Panc1 (cell line): ENCODE measurements around the gene AMMECR1L. TPM values are rescaled to one million over a fixed set of nuclear protein-coding genes. Genes with fewer than 3 reads are reported as not detected.

Experiments used
- ATAC-seq: fragments of 200-7000 bp; cut with Tn5 transposase; 2 replicates; pipeline ENCODE4 v1.9.1; 2020; ENCODE audit warnings: mild to moderate bottlenecking, moderate library complexity
- BruUV-seq: library from RNA; stranded (reverse); fragments of 400-500 nt; replicated peaks from 2 replicates; lab custom pipeline; 2021; lab: Mats Ljungman, UMichigan
- CTCF ChIA-PET: fragments of 300-600 bp; sonication (Branson Sonifier 250); formaldehyde crosslinking; loops from one replicate; lab custom pipeline; 2022; ENCODE audit warnings: antibody characterized with exemption; lab: Charles Lee
- POLR2A ChIA-PET: fragments of 300-600 bp; sonication (Branson Sonifier 250); formaldehyde crosslinking; loops from one replicate; lab custom pipeline; 2022; ENCODE audit warnings: antibody characterized with exemption; lab: Charles Lee
- DNase-seq: peaks from one replicate; pipeline ENCODE4 v3.0.0-alpha.2; 2010; ENCODE audit warnings: low read depth, low spot score
- H3K27ac ChIP-seq: 2 replicates; pipeline ENCODE4 v1.5.1; 2011; ENCODE audit warnings: mild to moderate bottlenecking, low read length, inconsistent platforms
- H3K27me3 ChIP-seq: fragments of 200-500 bp; sonication (Bioruptor generic); 2 replicates; pipeline ENCODE4 v1.6.0; 2014; ENCODE audit warnings: low read length, inconsistent platforms; ENCODE audit not compliant: control insufficient read depth, insufficient read depth
- H3K36me3 ChIP-seq: fragments of 200-500 bp; sonication (Bioruptor generic); 2 replicates; pipeline ENCODE4 v1.5.1; 2014; ENCODE audit warnings: inconsistent platforms, mild to moderate bottlenecking, low read length, moderate library complexity; ENCODE audit not compliant: control insufficient read depth, insufficient read depth
- H3K4me1 ChIP-seq: 2 replicates; pipeline ENCODE4 v1.5.1; 2011; ENCODE audit warnings: inconsistent platforms, mild to moderate bottlenecking, low read length, moderate library complexity; ENCODE audit not compliant: control insufficient read depth, insufficient read depth
- H3K4me3 ChIP-seq, 2 experiments: 2 replicates each; pipeline ENCODE4 v1.5.1; 2011 to 2012; ENCODE audit warnings: low read depth in 2 of 2, low read length in 2 of 2, mild to moderate bottlenecking in 2 of 2, inconsistent platforms in 1 of 2, moderate library complexity in 1 of 2
- H3K9me3 ChIP-seq: fragments of 200-500 bp; sonication (Bioruptor generic); 2 replicates; pipeline ENCODE4 v1.5.1; 2014; ENCODE audit warnings: low read depth, mild to moderate bottlenecking, inconsistent platforms, low read length, moderate library complexity; ENCODE audit not compliant: control insufficient read depth, insufficient read depth
- POLR2AphosphoS5 ChIP-seq: IDR thresholded peaks from 2 replicates; pipeline ENCODE4 v1.6.1; 2012; ENCODE audit warnings: mild to moderate bottlenecking, low read depth, low read length, moderate library complexity
- SIN3A ChIP-seq: IDR thresholded peaks from 2 replicates; pipeline ENCODE4 v1.6.1; 2012; ENCODE audit warnings: low read depth, mild to moderate bottlenecking, low read length, moderate library complexity, borderline replicate concordance; ENCODE audit not compliant: insufficient read depth
- TCF7L2 ChIP-seq: IDR thresholded peaks from 2 replicates; pipeline ENCODE4 v1.6.1; 2011; ENCODE audit warnings: mild to moderate bottlenecking, low read depth, low read length, inconsistent platforms
- in situ Hi-C: cut with HindIII; loops from 2 replicates; pipeline ENCODE4 v1.10.0; 2016; ENCODE audit warnings: low sequenced_read_pairs, low pct_unique_long_range_greater_than_20kb
- intact Hi-C: fragments of 100-400 bp; cut with micrococcal nuclease; formaldehyde crosslinking; loops from one replicate; pipeline ENCODE4 v1.10.0; 2022; ENCODE audit not compliant: unreplicated experiment
- total RNA-seq: library from RNA; stranded (reverse); gene quantifications from one replicate; pipeline ENCODE4 v1.2.1, GENCODE V29; 2021; ENCODE audit not compliant: unreplicated experiment
- TF ChIP-seq, protein P1 (sequence below): fragments of 450-650 bp; IDR thresholded peaks from 2 replicates; pipeline ENCODE4 v1.5.1; 2017; ENCODE audit warnings: mild to moderate bottlenecking
- TF ChIP-seq, protein P2 (sequence below), 2 experiments: IDR thresholded peaks; 2 replicates each; pipeline ENCODE4 v1.6.1; 2011 to 2012; ENCODE audit warnings: low read depth in 2 of 2, control low read depth in 1 of 2, low read length in 1 of 2, mild to moderate bottlenecking in 1 of 2, moderate library complexity in 1 of 2; ENCODE audit not compliant: insufficient read depth in 1 of 2

AMMECR1L gene
- total RNA-seq, 1 experiment from 2014 or later: 26.5 TPM

GRCh38 chr2:127865926-127866325, 19.8 kb downstream of the AMMECR1L start:
- ChIA-PET CTCF (no interaction called here), POLR2A (no interaction called here)
- in situ Hi-C loops: no loop called here
- no peaks in the 10 kb centered on the region for H3K27me3 ChIP-seq
- no peaks in the 10 kb centered on the region; the same call in 1 of the 2 replicates for H3K4me1 ChIP-seq
- no TSS peak for BruUV-seq
- no peak for DNase-seq
- H3K4me3 ChIP-seq: no peak overlapping the region
- H3K9me3 ChIP-seq: no peaks in the 10 kb centered on the region
- ATAC-seq: no peak
- TF ChIP-seq SIN3A (no peak), POLR2AphosphoS5 (no peak), TCF7L2 (no peak)
- TF ChIP-seq, protein P1, sequence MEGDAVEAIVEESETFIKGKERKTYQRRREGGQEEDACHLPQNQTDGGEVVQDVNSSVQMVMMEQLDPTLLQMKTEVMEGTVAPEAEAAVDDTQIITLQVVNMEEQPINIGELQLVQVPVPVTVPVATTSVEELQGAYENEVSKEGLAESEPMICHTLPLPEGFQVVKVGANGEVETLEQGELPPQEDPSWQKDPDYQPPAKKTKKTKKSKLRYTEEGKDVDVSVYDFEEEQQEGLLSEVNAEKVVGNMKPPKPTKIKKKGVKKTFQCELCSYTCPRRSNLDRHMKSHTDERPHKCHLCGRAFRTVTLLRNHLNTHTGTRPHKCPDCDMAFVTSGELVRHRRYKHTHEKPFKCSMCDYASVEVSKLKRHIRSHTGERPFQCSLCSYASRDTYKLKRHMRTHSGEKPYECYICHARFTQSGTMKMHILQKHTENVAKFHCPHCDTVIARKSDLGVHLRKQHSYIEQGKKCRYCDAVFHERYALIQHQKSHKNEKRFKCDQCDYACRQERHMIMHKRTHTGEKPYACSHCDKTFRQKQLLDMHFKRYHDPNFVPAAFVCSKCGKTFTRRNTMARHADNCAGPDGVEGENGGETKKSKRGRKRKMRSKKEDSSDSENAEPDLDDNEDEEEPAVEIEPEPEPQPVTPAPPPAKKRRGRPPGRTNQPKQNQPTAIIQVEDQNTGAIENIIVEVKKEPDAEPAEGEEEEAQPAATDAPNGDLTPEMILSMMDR: no peak
- TF ChIP-seq, protein P2, sequence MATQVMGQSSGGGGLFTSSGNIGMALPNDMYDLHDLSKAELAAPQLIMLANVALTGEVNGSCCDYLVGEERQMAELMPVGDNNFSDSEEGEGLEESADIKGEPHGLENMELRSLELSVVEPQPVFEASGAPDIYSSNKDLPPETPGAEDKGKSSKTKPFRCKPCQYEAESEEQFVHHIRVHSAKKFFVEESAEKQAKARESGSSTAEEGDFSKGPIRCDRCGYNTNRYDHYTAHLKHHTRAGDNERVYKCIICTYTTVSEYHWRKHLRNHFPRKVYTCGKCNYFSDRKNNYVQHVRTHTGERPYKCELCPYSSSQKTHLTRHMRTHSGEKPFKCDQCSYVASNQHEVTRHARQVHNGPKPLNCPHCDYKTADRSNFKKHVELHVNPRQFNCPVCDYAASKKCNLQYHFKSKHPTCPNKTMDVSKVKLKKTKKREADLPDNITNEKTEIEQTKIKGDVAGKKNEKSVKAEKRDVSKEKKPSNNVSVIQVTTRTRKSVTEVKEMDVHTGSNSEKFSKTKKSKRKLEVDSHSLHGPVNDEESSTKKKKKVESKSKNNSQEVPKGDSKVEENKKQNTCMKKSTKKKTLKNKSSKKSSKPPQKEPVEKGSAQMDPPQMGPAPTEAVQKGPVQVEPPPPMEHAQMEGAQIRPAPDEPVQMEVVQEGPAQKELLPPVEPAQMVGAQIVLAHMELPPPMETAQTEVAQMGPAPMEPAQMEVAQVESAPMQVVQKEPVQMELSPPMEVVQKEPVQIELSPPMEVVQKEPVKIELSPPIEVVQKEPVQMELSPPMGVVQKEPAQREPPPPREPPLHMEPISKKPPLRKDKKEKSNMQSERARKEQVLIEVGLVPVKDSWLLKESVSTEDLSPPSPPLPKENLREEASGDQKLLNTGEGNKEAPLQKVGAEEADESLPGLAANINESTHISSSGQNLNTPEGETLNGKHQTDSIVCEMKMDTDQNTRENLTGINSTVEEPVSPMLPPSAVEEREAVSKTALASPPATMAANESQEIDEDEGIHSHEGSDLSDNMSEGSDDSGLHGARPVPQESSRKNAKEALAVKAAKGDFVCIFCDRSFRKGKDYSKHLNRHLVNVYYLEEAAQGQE (IDR thresholded peaks at IDR 0.05; ENCODE audit: insufficient read depth in 1 of 2, low read depth in 2 of 2, low read length in 1 of 2): no peak
- H3K36me3 ChIP-seq: peaks cover 33% of the 10 kb centered on the region
- intact Hi-C loops: no loop called here
- no peak overlapping the region for H3K27ac ChIP-seq

DNA sequence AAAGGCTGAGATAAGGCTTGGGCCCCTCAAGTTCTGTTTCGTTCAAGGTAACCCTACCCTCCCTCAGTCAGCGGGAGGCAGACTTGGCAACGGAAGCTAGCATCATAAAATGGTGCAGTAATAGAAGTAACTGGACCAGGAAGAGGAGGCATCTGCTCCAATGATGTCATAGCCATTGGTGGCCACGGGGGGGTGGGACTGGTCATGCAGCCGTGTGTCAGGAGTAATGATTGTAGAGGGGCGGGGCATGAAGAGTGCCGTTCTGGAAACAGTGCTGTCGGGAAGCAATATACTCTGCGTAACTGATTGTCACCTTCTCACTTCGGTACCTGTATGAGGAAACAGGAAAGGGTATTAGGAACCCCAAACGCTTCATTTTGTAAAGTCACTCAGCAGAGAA, 20.9 kb downstream of the AMMECR1L start:
- intact Hi-C loops: no loop called here
- Histone ChIP-seq H3K36me3 (peaks cover 33% of the 10 kb centered on the region), H3K27ac (no peak overlapping the region), H3K4me1 (peaks cover 8% of the 10 kb centered on the region), H3K4me3 (no peak overlapping the region), H3K9me3 (no peaks in the 10 kb centered on the region), H3K27me3 (no peaks in the 10 kb centered on the region)
- CTCF ChIA-PET: no interaction called here
- ATAC-seq: no peak
- BruUV-seq: no TSS peak
- TF ChIP-seq, protein P1: no peak; the same call in 1 of the 2 replicates
- TF ChIP-seq TCF7L2 (no peak), POLR2AphosphoS5 (no peak), SIN3A (no peak)
- TF ChIP-seq, protein P2 (IDR thresholded peaks at IDR 0.05; ENCODE audit: insufficient read depth in 1 of 2, low read depth in 2 of 2, low read length in 1 of 2): no peak
- no peak for DNase-seq
- in situ Hi-C loops: no loop called here
- POLR2A ChIA-PET: no interaction called here
